Vagina (tissue), 2 donors: ENCODE results near the gene BACE1-AS. TPM values are rescaled to one million over a fixed set of nuclear protein-coding genes. Genes with fewer than 3 reads are reported as not detected.

ENCODE experiments used
- DNase-seq, 2 donors: peaks; one replicate each; pipeline ENCODE4 v3.0.0-alpha.2; 2017; ENCODE audit errors: extremely low spot score in 2 of 2
- H3K27ac ChIP-seq: fragments of 200-600 bp; sonication (generic); one replicate; pipeline ENCODE4 v1.5.1; 2019
- H3K27me3 ChIP-seq: fragments of 200-600 bp; sonication (generic); one replicate; pipeline ENCODE4 v1.5.1; 2019
- H3K36me3 ChIP-seq, 2 donors: fragments of 200-600 bp; sonication (generic); one replicate each; pipeline ENCODE4 v1.5.1; 2017 to 2019
- H3K4me1 ChIP-seq: fragments of 200-600 bp; sonication (generic); one replicate; pipeline ENCODE4 v1.5.1; 2019
- H3K4me3 ChIP-seq, 2 donors: fragments of 200-600 bp; sonication (generic); 1 replicate in 1 of 2; 2 replicates in 1 of 2; pipeline ENCODE4 v1.5.1; 2016 to 2019
- H3K9me3 ChIP-seq: fragments of 200-600 bp; sonication (generic); one replicate; pipeline ENCODE4 v1.5.1; 2019
- CTCF ChIP-seq, 3 experiments: fragments of 450-650 bp in 2 of 3; fragments of 200-600 bp in 1 of 3; sonication (generic) in 1 of 3; IDR thresholded peaks; one replicate each; pipeline ENCODE4 v1.5.1; 2017 to 2019; ENCODE audit warnings: antibody characterized with exemption in 3 of 3, mild to moderate bottlenecking in 2 of 3, moderate library complexity in 2 of 3
- POLR2A ChIP-seq, 2 donors: fragments of 450-650 bp; IDR thresholded peaks; one replicate each; pipeline ENCODE4 v1.6.1; 2017; ENCODE audit warnings: antibody characterized with exemption in 2 of 2, mild to moderate bottlenecking in 2 of 2, moderate library complexity in 2 of 2
- POLR2AphosphoS5 ChIP-seq, 2 donors: sonication (generic); formaldehyde crosslinking; IDR thresholded peaks; one replicate each; pipeline ENCODE4 v1.9.0; 2017; ENCODE audit warnings: antibody characterized with exemption in 2 of 2, mild to moderate bottlenecking in 2 of 2, low read depth in 1 of 2; ENCODE audit not compliant: insufficient read depth in 1 of 2
- intact Hi-C: fragments of 100-400 bp; cut with DNase I; formaldehyde crosslinking; loops from one replicate; pipeline ENCODE4 v1.15.1; 2023
- total RNA-seq: library from RNA; depleted of rRNA; stranded (reverse); fragments of >200 nt; gene quantifications from one replicate; pipeline ENCODE4 v1.2.3, GENCODE V29; 2016

BACE1-AS gene
- total RNA-seq, 1 donor from 2014 or later = 10.6 TPM

GRCh38 chr11:117328375-117329010, 37.3 kb downstream of the BACE1-AS start:
- intact Hi-C loops = no loop called here
- H3K27ac ChIP-seq = peak overlapping the region; percentile 80
- DNase-seq = no peak
- peak overlapping the region; percentile 62 to 77 for H3K4me3 ChIP-seq
- no peaks in the 10 kb centered on the region for H3K9me3 ChIP-seq
- no peaks in the 10 kb centered on the region for H3K27me3 ChIP-seq
- TF ChIP-seq POLR2AphosphoS5 (IDR thresholded peaks at IDR 0.05; ENCODE audit: insufficient read depth in 1 of 2, low read depth in 1 of 2) = no peak
- TF ChIP-seq POLR2A (IDR thresholded peaks at IDR 0.05) = no peak
- no peak for TF ChIP-seq CTCF (IDR thresholded peaks at IDR 0.05)
- H3K36me3 ChIP-seq = no peaks in the 10 kb centered on the region
- peaks cover 11% of the 10 kb centered on the region for H3K4me1 ChIP-seq

GRCh38 chr11:117332843-117333242, 41.7 kb downstream of the BACE1-AS start:
- no peak for DNase-seq
- Histone ChIP-seq H3K36me3 (peaks cover 0 to 5% of the 10 kb centered on the region in 2 donors), H3K9me3 (no peaks in the 10 kb centered on the region), H3K4me3 (no peak overlapping the region), H3K27ac (no peak overlapping the region), H3K4me1 (peaks cover 11% of the 10 kb centered on the region), H3K27me3 (no peaks in the 10 kb centered on the region)
- TF ChIP-seq POLR2A (IDR thresholded peaks at IDR 0.05) (no peak), POLR2AphosphoS5 (IDR thresholded peaks at IDR 0.05; ENCODE audit: insufficient read depth in 1 of 2, low read depth in 1 of 2) (no peak), CTCF (IDR thresholded peaks at IDR 0.05) (no peak)
- intact Hi-C loops = no loop called here

- DNase-seq = no peak
- Histone ChIP-seq H3K27me3 (no peaks in the 10 kb centered on the region), H3K9me3 (no peaks in the 10 kb centered on the region), H3K4me3 (no peak overlapping the region), H3K36me3 (peaks cover 0 to 5% of the 10 kb centered on the region in 2 donors), H3K4me1 (peaks cover 7% of the 10 kb centered on the region), H3K27ac (no peak overlapping the region)
- no peak for TF ChIP-seq POLR2A (IDR thresholded peaks at IDR 0.05)
- TF ChIP-seq POLR2AphosphoS5 (IDR thresholded peaks at IDR 0.05; ENCODE audit: insufficient read depth in 1 of 2, low read depth in 1 of 2) = no peak
- TF ChIP-seq CTCF (IDR thresholded peaks at IDR 0.05) = no peak
- intact Hi-C loops = no loop called here
These were observed 42.8 kb downstream of the BACE1-AS start for GRCh38 chr11:117333917-117334316.

- Histone ChIP-seq H3K4me1 (no peaks in the 10 kb centered on the region), H3K9me3 (no peaks in the 10 kb centered on the region), H3K27ac (no peak overlapping the region), H3K36me3 (peaks cover 0 to 5% of the 10 kb centered on the region in 2 donors), H3K27me3 (no peaks in the 10 kb centered on the region), H3K4me3 (no peak overlapping the region)
- DNase-seq = no peak
- intact Hi-C loops = no loop called here
- TF ChIP-seq POLR2AphosphoS5 (IDR thresholded peaks at IDR 0.05; ENCODE audit: insufficient read depth in 1 of 2, low read depth in 1 of 2) = no peak
- TF ChIP-seq CTCF (IDR thresholded peaks at IDR 0.05) = no peak
- no peak for TF ChIP-seq POLR2A (IDR thresholded peaks at IDR 0.05)
These were observed 43.8 kb downstream of the BACE1-AS start for GRCh38 chr11:117334896-117335295.

- no peak for TF ChIP-seq POLR2AphosphoS5 (IDR thresholded peaks at IDR 0.05; ENCODE audit: insufficient read depth in 1 of 2, low read depth in 1 of 2)
- no peak for TF ChIP-seq CTCF (IDR thresholded peaks at IDR 0.05)
- no peak for TF ChIP-seq POLR2A (IDR thresholded peaks at IDR 0.05)
- no peaks in the 10 kb centered on the region for H3K9me3 ChIP-seq
- intact Hi-C loops = no loop called here
- H3K36me3 ChIP-seq = peaks cover 0 to 5% of the 10 kb centered on the region in 2 donors
- no peak for DNase-seq
- no peaks in the 10 kb centered on the region for H3K27me3 ChIP-seq
- H3K4me3 ChIP-seq = no peak overlapping the region
- no peaks in the 10 kb centered on the region for H3K4me1 ChIP-seq
- H3K27ac ChIP-seq = no peak overlapping the region
These were observed 44.3 kb downstream of the BACE1-AS start for GRCh38 chr11:117335399-117335798.
